Subcutaneous adipose tissue (tissue), 4 donors: ENCODE data around the gene LRRC14B. TPM values are rescaled to one million over a fixed set of nuclear protein-coding genes. Genes with fewer than 3 reads are reported as not detected.

ENCODE experiments used
- CTCF ChIP-seq: fragments of 450-650 bp; IDR thresholded peaks from one replicate; pipeline ENCODE4 v1.5.1; 2016; ENCODE audit warnings: low read depth, mild to moderate bottlenecking, control low read depth, antibody characterized with exemption, moderate library complexity
- total RNA-seq, 4 donors: library from RNA; depleted of rRNA; stranded (reverse); fragments of >200 nt; gene quantifications; one replicate each; pipeline ENCODE4 v1.1.0, GENCODE V29; 2016

LRRC14B gene
- total RNA-seq, 4 donors from 2014 or later, result not detected

- TF ChIP-seq CTCF, result no peak
Observed at GRCh38 chr5:178110-178509, 13.2 kb upstream of the LRRC14B start.

- no peak for TF ChIP-seq CTCF
Observed at GRCh38 chr5:179401-179800, 11.9 kb upstream of the LRRC14B start.

DNA sequence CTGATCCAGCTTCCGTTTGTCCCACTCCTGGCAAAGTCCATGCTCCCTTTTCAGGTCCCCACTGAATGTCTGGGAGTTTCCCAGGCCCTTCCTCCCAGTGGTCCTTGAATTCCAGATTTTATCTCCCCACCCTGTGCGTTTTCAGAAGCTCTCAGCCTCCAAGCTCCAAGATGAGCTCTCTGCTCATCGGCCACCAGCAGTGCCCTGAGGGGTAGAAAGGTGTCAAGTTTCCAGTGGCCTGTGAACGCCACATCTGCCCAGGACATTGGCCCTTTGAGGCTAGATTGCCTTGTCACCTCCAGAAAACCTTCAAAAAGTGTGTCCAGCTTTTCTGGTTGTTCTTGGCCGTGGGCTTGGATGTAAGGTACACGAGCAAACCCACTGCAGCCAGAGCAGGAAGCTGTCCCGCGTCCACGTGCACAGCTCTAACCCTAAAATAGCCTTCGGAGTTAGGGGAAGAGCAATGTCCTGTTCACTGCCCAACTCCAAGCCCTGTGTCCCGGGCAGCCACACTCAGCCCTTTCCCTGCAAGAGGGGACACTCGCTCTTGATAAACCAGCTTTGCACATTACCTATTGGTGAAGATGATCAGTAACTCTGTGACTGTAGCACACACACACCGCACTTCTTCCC, 10.9 kb upstream of the LRRC14B start:
- TF ChIP-seq CTCF, result no peak

- no peak for TF ChIP-seq CTCF
Observed at GRCh38 chr5:181160-181559, 10.1 kb upstream of the LRRC14B start.

GRCh38 chr5:181566-181965, 9.7 kb upstream of the LRRC14B start:
- TF ChIP-seq CTCF, result no peak

GRCh38 chr5:182126-182525, 9.2 kb upstream of the LRRC14B start:
- TF ChIP-seq CTCF, result no peak

GRCh38 chr5:184471-184870, 6.8 kb upstream of the LRRC14B start:
- no peak for TF ChIP-seq CTCF
